Immature natural killer cell (primary cell): ENCODE results near the gene GAPDHS. TPM values are rescaled to one million over a fixed set of nuclear protein-coding genes. Genes with fewer than 3 reads are reported as not detected.

Experiments used
- DNase-seq, 3 donors: peaks; one replicate each; pipeline ENCODE4 v3.0.0; 2022; ENCODE audit warnings: mixed read lengths in 1 of 3
- H3K27ac Mint-ChIP-seq, 6 donors: one replicate each; pipeline ENCODE4 v1.8.0; 2020; ENCODE audit warnings: mixed read lengths in 6 of 6, mild to moderate bottlenecking in 5 of 6, inconsistent platforms in 4 of 6, moderate library complexity in 3 of 6
- H3K27me3 Mint-ChIP-seq, 3 donors: one replicate each; pipeline ENCODE4 v1.8.0; 2020 to 2021; ENCODE audit warnings: low read depth in 3 of 3, mild to moderate bottlenecking in 3 of 3, mixed read lengths in 3 of 3, moderate library complexity in 3 of 3, inconsistent platforms in 1 of 3
- H3K36me3 Mint-ChIP-seq, 3 donors: one replicate each; pipeline ENCODE4 v1.8.0; 2020; ENCODE audit warnings: mixed read lengths in 3 of 3, inconsistent platforms in 2 of 3, mild to moderate bottlenecking in 2 of 3
- H3K4me1 Mint-ChIP-seq, 2 donors: one replicate each; pipeline ENCODE4 v1.8.0; 2020; ENCODE audit warnings: inconsistent platforms in 2 of 2, mild to moderate bottlenecking in 2 of 2, mixed read lengths in 2 of 2, moderate library complexity in 1 of 2
- H3K4me3 Mint-ChIP-seq, 5 donors: one replicate each; pipeline ENCODE4 v1.8.0; 2020; ENCODE audit warnings: mild to moderate bottlenecking in 5 of 5, mixed read lengths in 5 of 5, inconsistent platforms in 3 of 5, moderate library complexity in 3 of 5
- H3K9me3 Mint-ChIP-seq, 6 donors: one replicate each; pipeline ENCODE4 v1.8.0; 2020; ENCODE audit warnings: mild to moderate bottlenecking in 6 of 6, mixed read lengths in 6 of 6, inconsistent platforms in 4 of 6, moderate library complexity in 3 of 6
- polyA plus RNA-seq, 3 donors: library from polyadenylated mRNA; unstranded; fragments of 300-500 nt; fragmentation: Illumina TruSeq; gene quantifications; one replicate each; pipeline ENCODE4 v1.2.3, GENCODE V29; 2021

Gene GAPDHS
- polyA plus RNA-seq, 3 donors from 2014 or later, result not detected

DNA sequence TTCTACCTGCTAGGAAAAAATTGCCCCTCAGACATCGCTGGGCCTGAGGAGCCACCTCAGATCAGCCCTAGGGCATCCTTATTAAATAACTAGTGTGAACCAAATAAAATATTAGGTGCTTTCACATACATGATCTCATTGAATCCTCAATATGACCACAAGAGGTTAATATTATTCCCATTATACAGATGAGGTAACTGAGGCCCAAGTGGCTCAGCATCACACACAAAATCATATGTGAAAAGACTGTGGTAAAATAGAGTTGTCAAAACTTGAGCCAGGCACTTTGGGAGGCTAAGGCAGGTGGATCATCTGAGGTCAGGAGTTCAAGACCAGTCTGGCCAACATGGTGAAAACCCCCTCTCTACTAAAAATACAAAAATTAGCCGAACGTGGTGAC is 16.9 kb upstream of the GAPDHS start:
- Mint-ChIP-seq H3K27ac (no peak overlapping the region), H3K27me3 (peaks cover 3 to 11% (median 8%) of the 10 kb centered on the region in 3 donors), H3K9me3 (no peaks in the 10 kb centered on the region), H3K36me3 (no peaks in the 10 kb centered on the region), H3K4me3 (no peak overlapping the region), H3K4me1 (no peaks in the 10 kb centered on the region)
- no peak for DNase-seq

DNA sequence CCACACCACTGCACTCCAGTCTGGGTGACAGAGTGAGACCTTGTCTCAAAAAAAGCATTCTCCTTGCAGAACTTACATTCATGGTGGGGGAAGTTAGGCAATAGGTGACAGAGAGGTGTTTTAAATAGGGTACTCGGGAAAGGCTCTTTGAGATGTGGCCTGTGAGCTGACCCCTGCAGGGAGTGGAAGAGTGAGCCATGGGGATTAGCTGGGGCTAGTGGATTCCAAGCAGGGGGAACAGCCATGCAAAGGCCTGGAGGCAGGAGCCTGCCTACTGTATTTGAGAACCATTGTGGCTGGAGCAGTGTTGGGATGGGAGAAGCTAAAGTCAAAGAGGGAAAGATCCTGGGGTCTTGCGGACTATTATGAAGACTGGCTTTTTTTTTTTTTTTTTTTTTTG is 15.9 kb upstream of the GAPDHS start:
- Mint-ChIP-seq H3K27me3 (peaks cover 3 to 11% (median 8%) of the 10 kb centered on the region in 3 donors), H3K4me1 (no peaks in the 10 kb centered on the region), H3K36me3 (no peaks in the 10 kb centered on the region), H3K4me3 (no peak overlapping the region), H3K27ac (no peak overlapping the region), H3K9me3 (no peaks in the 10 kb centered on the region)
- DNase-seq, result no peak

DNA sequence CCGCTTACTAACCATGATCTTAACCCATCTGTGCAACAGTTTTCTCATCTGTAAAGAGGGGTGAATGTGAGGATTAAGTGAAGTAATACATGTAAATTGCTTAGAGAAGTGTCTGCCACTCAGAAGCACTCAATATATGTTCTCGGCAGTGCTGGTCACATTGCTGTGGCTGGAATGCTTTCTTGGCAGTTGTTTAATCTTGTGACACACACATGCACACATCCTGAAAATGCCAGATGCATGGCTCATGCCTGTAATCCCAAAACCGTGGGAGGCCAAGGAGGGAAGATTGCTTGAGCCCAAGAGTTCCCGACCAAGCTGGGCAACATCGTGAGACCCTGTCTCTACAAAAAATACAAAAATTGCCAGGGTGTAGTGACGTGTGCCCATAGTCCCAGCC is 14.9 kb upstream of the GAPDHS start:
- no peak for DNase-seq
- no peaks in the 10 kb centered on the region for H3K4me1 Mint-ChIP-seq
- H3K27me3 Mint-ChIP-seq, result peaks cover 2 to 15% (median 8%) of the 10 kb centered on the region in 3 donors
- no peak overlapping the region for H3K4me3 Mint-ChIP-seq
- no peaks in the 10 kb centered on the region for H3K36me3 Mint-ChIP-seq
- H3K9me3 Mint-ChIP-seq, result no peaks in the 10 kb centered on the region
- no peak overlapping the region for H3K27ac Mint-ChIP-seq

DNA sequence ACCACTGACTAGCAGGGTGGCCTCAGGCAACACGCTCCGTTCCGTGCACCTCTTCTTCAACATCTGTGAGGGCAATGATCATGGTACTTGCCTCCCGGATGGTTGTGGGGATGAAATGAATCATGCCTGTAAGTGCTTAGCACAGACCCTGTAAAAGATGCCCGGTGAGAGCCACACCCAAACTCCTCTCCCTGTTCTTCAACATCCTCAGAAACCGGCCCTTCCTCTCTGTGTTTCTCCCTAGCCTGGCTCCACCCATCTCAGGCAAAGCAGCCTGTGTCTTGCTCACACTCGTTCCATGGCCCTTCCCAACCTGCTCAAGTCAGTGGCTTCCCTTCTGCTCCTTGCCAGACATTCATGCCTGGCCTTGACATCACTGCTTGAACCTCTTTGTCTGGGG is 14.0 kb upstream of the GAPDHS start:
- Mint-ChIP-seq H3K27me3 (peaks cover 1 to 17% (median 8%) of the 10 kb centered on the region in 3 donors), H3K4me3 (no peak overlapping the region), H3K36me3 (no peaks in the 10 kb centered on the region), H3K9me3 (no peaks in the 10 kb centered on the region), H3K27ac (no peak overlapping the region), H3K4me1 (no peaks in the 10 kb centered on the region)
- no peak for DNase-seq

DNA sequence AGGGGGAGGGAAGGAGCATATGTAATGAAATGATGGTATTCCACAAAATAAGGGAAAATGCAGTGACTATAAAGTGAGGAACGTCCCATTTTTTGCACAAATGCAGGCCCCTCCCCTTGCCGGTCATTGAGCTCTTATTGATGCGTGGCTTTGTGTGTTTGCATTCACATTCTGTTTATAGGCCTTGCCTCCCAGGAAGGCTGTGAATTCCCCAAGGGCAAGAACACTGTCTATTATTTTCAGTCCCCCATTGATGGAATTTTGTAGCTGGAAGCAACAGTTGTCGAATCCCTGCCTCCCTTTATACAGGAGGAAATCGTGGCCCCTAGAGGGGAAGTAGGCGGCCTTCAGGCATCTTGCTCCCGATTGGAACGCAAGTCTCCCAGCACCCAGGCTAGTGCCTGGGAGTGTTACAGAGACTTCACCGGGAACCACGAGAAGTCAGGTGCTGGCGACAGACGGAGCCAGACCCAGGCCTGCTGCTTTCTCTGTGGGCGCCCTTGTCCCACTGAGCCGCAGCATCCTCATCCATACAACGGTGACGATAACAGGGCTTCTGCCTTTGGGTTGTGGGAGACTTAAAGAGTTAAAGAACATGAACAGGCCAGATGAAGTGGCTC is 12.0 kb upstream of the GAPDHS start:
- DNase-seq, result no peak
- Mint-ChIP-seq H3K4me1 (no peaks in the 10 kb centered on the region), H3K4me3 (no peak overlapping the region), H3K36me3 (no peaks in the 10 kb centered on the region), H3K9me3 (no peaks in the 10 kb centered on the region), H3K27ac (no peak overlapping the region), H3K27me3 (peaks cover 1 to 13% (median 3%) of the 10 kb centered on the region in 3 donors)

DNA sequence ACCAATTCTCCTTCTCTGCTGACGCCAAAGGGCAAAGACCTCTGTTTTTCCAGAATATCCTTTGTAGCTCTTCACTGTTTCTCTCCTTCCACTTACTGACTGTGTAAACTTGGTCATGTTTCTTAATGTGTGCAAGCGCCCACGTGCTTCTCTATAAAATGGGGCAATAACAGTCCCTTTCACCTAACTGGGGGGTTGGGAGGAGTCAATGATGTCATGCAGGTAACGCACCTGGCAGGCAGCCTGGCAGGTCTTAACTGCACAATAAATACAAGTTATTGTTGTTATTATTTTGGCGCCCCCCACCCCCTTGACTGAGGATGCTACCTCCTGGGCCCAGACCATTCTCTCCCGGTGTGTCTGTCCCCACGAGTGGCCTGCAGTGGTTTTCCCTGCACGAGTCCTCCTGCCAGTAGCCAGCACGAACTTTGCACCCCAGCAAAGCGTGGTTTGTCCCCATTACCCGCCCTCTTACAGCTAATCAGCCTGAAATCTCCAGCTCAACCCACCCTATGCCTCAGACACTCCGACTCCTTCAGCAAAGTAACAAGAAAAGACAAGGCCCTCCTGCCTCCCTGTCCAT is 10.4 kb upstream of the GAPDHS start:
- DNase-seq, result no peak
- Mint-ChIP-seq H3K27ac (no peak overlapping the region), H3K4me3 (no peak overlapping the region), H3K27me3 (peaks cover 3 to 13% (median 5%) of the 10 kb centered on the region in 3 donors), H3K4me1 (no peaks in the 10 kb centered on the region), H3K9me3 (no peaks in the 10 kb centered on the region), H3K36me3 (no peaks in the 10 kb centered on the region)

DNA sequence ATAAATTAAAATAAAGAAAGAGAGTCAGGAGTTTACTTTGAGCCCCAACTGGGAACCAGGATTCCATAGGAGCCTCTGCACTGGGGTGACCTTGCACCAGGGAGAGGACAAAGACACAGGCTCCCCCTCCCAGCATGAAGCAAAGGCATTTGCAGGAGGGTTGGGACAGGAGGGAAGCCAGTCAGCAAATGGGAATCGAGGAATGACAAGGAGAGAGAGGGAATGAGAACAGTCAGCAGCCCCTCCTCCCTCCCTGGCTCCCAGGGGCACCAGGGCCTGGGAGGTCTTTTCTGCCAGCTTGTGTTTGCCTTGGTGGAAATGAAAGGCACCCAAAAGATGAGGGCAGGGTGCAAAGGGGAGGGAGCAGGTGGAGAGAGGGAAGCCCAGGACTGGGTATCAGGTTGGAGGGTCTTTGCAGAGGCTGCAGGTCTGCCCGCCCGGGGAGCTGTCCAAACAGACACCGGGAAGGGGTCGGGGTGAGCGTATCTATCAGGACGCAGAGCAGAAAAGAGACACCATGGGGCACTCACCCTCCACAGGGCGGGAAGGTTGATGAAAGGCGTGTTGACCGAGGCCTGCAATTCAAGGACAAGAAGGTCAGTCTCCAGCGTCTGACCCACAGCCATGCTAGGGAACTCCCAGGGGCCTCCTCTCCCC is 8.9 kb upstream of the GAPDHS start:
- Mint-ChIP-seq H3K9me3 (peaks cover 0 to 1% (median 0%) of the 10 kb centered on the region in 6 donors), H3K27me3 (peaks cover 3 to 10% (median 6%) of the 10 kb centered on the region in 3 donors), H3K36me3 (no peaks in the 10 kb centered on the region), H3K4me1 (no peaks in the 10 kb centered on the region), H3K4me3 (no peak overlapping the region), H3K27ac (no peak overlapping the region)
- DNase-seq, result no peak

DNA sequence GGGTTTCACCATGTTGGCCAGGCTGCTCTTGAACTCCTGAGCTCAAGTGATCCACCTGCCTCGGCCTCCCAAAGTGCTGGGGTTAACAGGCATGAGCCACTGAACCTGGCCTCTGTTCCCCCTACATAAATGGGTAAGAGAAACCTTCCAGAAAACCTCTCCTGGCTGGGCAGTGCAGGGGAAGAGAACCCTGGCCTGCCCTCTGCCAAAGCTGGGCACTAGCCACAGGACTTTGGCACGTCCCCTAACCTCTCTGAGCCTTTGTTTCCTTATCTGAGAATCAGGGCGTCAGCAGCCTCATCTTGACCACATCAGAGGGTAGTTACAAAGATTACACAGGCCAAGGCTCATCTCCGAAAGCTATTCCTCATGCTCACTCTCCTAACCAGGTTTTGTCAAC is 7.4 kb upstream of the GAPDHS start:
- Mint-ChIP-seq H3K36me3 (no peaks in the 10 kb centered on the region), H3K4me3 (no peak overlapping the region), H3K4me1 (no peaks in the 10 kb centered on the region), H3K27me3 (peaks cover 3 to 10% (median 6%) of the 10 kb centered on the region in 3 donors), H3K27ac (no peak overlapping the region), H3K9me3 (peaks cover 0 to 1% (median 0%) of the 10 kb centered on the region in 6 donors)
- no peak for DNase-seq

DNA sequence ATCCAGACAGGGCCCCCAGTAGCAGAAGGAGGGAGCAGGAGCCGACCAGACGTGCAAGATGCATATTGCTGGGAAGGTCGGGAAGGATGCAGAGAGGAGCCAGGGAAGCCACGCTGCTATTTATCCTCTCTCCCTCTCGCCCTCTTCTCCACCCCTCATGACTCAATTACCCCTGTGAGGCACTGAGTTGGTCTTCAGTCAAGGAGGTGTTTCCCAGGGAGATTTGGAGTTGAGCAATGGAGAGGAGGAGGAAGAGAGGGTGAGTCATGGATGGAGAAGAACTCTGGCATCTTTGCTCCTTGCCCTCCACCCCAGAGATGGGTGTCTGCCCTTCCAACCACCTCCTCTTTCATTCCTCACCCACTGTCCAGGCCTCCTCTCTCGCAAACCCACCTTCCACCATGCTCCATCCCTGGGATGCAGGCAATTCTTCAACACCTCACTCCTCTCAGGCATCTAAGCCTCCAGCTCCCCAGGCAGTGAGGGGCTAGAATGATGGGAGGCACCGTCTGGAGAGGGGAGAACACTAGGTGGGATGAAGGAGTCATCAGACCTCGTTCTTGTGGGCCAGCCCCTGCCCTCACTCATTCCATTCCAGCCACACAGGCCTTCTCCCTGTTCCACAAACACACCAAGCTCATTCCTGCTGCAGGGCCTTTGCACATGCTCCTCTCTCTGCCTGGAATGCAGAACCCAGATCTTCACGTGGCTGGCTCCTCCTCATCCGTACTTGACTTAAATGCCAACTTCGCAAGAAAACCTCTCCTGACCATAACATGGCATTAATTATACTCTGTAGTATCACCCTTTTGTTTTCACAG is 4.8 kb upstream of the GAPDHS start, which contains the start of gene SBSN:
SBSN (minus strand) TSS at position 94 of the 821 bp plus-strand sequence; CDS start at position 64, 30 bp downstream.
- no peaks in the 10 kb centered on the region for H3K36me3 Mint-ChIP-seq
- H3K9me3 Mint-ChIP-seq, result peaks cover 0 to 1% (median 0%) of the 10 kb centered on the region in 6 donors
- H3K27me3 Mint-ChIP-seq, result peaks cover 6 to 12% (median 11%) of the 10 kb centered on the region in 3 donors
- no peak within 1 kb of the TSS for H3K4me3 Mint-ChIP-seq
- no peak for DNase-seq
- H3K27ac Mint-ChIP-seq, result peak within 1 kb of the TSS in 1 of 6 donors; percentile 30
- peaks cover 7 to 8% of the 10 kb centered on the region in 2 donors for H3K4me1 Mint-ChIP-seq

DNA sequence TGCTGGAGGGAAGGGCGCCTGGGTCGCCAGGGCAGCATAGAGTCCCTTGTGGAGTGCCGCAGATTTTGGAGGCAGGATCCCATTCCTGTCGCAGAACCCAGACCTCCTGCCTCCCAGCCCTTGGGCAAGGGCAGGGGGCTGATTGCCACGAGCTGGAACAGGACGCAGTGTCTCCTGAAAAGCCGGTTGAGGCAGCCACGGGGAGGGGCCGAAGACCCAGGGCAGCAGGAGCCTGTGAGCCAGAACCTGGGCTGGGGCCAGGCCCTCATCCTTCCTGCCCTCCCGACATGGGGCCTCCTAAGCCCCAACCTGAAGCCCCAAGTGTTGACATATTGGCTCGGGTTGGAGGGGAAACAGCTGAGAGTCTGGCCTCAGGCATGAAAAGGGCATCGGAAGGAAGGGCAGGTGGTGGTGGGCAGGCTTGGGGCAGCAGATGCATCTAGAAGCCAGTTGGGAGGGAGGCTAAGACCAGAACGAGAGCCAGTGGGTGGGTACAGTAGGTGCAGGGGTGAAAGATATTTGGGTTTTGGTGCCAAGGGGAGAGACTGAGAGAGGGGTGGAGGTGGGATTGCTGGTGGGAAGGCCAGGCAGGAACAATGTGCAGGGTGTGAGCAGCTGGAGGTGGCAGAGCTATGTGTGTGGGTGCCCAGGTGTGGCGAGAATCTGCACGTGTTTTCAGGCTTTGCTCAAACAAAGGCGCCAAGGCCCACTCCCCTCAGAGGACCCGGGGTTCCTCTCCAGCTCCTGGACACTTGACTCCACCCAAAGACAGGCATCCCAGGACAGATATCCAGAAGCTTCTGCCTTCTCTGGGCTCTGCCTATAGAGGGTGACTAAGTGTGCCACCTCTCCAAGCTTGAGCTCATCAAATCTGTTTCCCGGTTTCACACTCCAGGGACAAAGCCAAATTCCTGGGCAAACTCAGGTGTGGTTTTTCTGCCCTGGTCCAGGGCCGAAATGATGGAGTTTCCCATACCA is 3.7 kb upstream of the GAPDHS start:
- DNase-seq, result no peak
- Mint-ChIP-seq H3K36me3 (no peaks in the 10 kb centered on the region), H3K27me3 (peaks cover 12 to 14% (median 12%) of the 10 kb centered on the region in 3 donors), H3K9me3 (peaks cover 0 to 1% (median 0%) of the 10 kb centered on the region in 6 donors), H3K27ac (no peak overlapping the region), H3K4me3 (no peak overlapping the region), H3K4me1 (peaks cover 15 to 16% of the 10 kb centered on the region in 2 donors)

DNA sequence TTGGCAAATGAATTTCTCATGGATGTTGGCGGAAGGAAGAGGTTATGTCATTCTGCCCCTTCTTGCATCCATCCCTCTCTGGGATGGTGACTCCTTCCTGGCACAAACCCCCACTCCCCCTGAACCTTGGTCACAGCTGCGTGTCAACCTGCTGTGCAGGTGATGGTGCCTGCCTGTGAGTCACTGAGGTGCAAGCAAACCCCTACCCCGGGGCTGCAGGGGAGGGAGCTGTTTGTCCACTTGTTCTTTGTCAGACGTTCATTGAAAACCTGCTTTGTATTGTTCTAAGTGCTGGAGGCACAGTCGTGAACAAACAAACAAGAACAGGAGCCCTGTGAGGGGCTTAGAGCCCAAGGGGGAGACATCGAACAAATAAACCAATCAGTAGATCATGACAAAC is 2.0 kb upstream of the GAPDHS start:
- peaks cover 19 to 26% of the 10 kb centered on the region in 2 donors for H3K4me1 Mint-ChIP-seq
- H3K27me3 Mint-ChIP-seq, result peaks cover 12 to 18% (median 14%) of the 10 kb centered on the region in 3 donors
- peak overlapping the region in 1 of 5 donors; percentile 53 for H3K4me3 Mint-ChIP-seq
- H3K36me3 Mint-ChIP-seq, result no peaks in the 10 kb centered on the region
- peaks cover 0 to 1% (median 0%) of the 10 kb centered on the region in 6 donors for H3K9me3 Mint-ChIP-seq
- DNase-seq, result no peak
- H3K27ac Mint-ChIP-seq, result no peak overlapping the region

DNA sequence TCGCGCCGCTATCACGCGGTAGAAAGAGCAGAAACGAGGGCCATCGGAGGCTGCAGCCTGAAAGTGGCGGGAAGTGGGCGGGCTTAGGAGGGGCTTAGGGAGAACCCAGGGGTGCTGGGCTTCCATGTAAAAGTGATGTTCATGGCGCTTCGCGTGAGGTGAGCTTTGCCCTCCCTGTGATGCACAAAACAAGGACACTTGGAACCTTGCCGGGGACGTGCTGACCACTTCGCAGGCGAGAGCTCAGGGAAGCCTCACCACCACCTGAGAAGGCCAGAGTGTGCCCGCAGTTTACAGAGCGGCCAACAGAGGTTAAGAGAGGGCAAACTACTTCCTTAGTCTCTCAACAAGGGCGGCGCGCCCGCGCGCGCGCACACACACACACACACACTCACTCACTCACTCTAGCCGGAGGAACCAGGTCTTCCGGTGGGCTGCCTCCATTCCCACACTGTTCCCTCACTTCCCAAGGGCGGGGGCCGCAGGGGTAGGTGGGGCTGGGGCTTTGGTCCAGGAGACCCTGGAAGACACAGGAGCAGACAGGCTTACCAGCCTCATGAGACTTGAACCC is 651 bp downstream of the GAPDHS start:
- H3K27me3 Mint-ChIP-seq, result peaks cover 9 to 30% (median 11%) of the 10 kb centered on the region in 3 donors
- no peaks in the 10 kb centered on the region for H3K36me3 Mint-ChIP-seq
- H3K4me3 Mint-ChIP-seq, result peak overlapping the region; percentile 74 to 87 (median 82)
- H3K4me1 Mint-ChIP-seq, result peaks cover 29 to 37% of the 10 kb centered on the region in 2 donors
- H3K27ac Mint-ChIP-seq, result peak overlapping the region in 5 of 6 donors; percentile 59 to 88 (median 79)
- no peaks in the 10 kb centered on the region for H3K9me3 Mint-ChIP-seq
- DNase-seq, result peak; percentile 63 to 74 (median 73)
